ENCODE measurements around the gene C9orf152. TPM values are rescaled to one million over a fixed set of nuclear protein-coding genes. Genes with fewer than 3 reads are reported as not detected.

C9orf152 gene
- total and polyA plus RNA-seq, 2 of the 13 experiments (the other 11 are each of a cell fraction or from before 2014, with no cell fraction given): 0.24 to 0.48 TPM

DNA sequence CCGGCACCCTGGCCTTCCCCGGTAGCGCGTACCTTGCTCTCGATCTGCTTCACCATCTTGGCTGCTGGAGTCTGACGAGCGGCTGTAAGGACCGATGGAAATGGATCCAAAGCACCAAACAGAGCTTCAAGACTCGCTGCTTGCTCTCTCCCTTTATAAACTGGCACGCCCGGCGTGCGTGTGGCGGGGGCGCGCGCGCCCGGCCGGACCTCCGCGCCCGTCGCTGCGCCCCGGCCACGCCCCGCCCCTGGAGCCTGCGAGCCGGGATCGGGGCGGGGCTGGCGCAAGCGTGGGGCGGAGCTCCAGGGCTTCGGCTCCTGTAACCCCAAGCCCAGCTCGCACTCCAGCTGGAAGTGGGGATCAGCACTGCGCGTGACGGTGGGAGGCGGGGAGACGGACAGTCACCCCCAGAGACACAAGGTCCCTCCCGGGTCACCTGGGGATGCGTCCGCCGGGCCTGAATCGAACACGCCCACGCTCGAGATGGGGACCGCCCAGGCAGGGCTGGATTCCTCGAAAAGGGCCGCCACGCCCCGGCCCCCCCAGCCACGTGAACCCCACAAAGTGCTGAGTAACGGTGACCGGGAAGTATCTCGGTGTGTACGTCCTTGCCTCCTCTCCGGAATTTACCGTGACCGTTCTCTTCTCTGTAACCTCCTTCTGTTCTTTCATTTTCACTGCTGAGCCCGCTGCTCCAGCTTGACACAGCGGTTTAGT, 48.6 kb upstream of the C9orf152 start, which contains the start of gene TXN (continued):
- TF ChIP-seq, protein P1, sequence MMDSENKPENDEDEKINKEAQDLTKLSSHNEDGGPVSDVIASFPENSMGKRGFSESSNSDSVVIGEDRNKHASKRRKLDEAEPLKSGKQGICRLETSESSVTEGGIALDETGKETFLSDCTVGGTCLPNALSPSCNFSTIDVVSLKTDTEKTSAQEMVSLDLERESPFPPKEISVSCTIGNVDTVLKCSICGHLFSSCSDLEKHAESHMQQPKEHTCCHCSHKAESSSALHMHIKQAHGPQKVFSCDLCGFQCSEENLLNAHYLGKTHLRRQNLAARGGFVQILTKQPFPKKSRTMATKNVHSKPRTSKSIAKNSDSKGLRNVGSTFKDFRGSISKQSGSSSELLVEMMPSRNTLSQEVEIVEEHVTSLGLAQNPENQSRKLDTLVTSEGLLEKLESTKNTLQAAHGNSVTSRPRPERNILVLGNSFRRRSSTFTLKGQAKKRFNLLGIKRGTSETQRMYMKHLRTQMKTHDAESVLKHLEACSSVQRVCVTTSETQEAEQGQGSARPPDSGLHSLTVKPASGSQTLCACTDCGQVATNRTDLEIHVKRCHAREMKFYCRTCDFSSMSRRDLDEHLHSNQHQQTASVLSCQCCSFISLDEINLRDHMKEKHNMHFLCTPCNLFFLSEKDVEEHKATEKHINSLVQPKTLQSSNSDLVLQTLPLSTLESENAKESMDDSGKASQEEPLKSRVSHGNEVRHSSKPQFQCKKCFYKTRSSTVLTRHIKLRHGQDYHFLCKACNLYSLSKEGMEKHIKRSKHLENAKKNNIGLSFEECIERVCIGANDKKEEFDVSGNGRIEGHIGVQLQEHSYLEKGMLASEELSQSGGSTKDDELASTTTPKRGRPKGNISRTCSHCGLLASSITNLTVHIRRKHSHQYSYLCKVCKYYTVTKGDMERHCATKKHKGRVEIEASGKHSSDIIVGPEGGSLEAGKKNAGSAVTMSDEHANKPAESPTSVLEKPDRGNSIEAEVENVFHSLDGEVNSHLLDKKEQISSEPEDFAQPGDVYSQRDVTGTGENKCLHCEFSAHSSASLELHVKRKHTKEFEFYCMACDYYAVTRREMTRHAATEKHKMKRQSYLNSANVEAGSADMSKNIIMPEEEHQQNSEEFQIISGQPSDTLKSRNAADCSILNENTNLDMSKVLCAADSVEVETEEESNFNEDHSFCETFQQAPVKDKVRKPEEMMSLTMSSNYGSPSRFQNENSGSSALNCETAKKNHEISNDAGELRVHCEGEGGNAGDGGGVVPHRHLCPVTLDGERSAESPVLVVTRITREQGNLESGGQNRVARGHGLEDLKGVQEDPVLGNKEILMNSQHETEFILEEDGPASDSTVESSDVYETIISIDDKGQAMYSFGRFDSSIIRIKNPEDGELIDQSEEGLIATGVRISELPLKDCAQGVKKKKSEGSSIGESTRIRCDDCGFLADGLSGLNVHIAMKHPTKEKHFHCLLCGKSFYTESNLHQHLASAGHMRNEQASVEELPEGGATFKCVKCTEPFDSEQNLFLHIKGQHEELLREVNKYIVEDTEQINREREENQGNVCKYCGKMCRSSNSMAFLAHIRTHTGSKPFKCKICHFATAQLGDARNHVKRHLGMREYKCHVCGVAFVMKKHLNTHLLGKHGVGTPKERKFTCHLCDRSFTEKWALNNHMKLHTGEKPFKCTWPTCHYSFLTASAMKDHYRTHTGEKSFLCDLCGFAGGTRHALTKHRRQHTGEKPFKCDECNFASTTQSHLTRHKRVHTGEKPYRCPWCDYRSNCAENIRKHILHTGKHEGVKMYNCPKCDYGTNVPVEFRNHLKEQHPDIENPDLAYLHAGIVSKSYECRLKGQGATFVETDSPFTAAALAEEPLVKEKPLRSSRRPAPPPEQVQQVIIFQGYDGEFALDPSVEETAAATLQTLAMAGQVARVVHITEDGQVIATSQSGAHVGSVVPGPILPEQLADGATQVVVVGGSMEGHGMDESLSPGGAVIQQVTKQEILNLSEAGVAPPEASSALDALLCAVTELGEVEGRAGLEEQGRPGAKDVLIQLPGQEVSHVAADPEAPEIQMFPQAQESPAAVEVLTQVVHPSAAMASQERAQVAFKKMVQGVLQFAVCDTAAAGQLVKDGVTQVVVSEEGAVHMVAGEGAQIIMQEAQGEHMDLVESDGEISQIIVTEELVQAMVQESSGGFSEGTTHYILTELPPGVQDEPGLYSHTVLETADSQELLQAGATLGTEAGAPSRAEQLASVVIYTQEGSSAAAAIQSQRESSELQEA (CRISPR knock-in tag; IDR thresholded peaks at IDR 0.05; ENCODE audit: not compliant biosample characterization): no peak
- TF ChIP-seq RORA (CRISPR knock-in tag; IDR thresholded peaks at IDR 0.05): no peak
- TF ChIP-seq ZSCAN20 (CRISPR knock-in tag; IDR thresholded peaks at IDR 0.05; ENCODE audit: borderline replicate concordance): peak; percentile 37; the same call in 1 of the 2 replicates
- TF ChIP-seq, protein P2, sequence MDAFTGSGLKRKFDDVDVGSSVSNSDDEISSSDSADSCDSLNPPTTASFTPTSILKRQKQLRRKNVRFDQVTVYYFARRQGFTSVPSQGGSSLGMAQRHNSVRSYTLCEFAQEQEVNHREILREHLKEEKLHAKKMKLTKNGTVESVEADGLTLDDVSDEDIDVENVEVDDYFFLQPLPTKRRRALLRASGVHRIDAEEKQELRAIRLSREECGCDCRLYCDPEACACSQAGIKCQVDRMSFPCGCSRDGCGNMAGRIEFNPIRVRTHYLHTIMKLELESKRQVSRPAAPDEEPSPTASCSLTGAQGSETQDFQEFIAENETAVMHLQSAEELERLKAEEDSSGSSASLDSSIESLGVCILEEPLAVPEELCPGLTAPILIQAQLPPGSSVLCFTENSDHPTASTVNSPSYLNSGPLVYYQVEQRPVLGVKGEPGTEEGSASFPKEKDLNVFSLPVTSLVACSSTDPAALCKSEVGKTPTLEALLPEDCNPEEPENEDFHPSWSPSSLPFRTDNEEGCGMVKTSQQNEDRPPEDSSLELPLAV (CRISPR knock-in tag; conservative IDR thresholded peaks at IDR 0.05; ENCODE audit: low read depth): peak; percentile 74; the same call in 1 of the 2 replicates
- no peak for TF ChIP-seq ZNF333 (CRISPR knock-in tag; IDR thresholded peaks at IDR 0.05; ENCODE audit: borderline replicate concordance)
- TF ChIP-seq, protein P3, sequence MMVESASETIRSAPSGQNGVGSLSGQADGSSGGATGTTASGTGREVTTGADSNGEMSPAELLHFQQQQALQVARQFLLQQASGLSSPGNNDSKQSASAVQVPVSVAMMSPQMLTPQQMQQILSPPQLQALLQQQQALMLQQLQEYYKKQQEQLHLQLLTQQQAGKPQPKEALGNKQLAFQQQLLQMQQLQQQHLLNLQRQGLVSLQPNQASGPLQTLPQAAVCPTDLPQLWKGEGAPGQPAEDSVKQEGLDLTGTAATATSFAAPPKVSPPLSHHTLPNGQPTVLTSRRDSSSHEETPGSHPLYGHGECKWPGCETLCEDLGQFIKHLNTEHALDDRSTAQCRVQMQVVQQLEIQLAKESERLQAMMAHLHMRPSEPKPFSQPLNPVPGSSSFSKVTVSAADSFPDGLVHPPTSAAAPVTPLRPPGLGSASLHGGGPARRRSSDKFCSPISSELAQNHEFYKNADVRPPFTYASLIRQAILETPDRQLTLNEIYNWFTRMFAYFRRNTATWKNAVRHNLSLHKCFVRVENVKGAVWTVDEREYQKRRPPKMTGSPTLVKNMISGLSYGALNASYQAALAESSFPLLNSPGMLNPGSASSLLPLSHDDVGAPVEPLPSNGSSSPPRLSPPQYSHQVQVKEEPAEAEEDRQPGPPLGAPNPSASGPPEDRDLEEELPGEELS (CRISPR knock-in tag; IDR thresholded peaks at IDR 0.05): no peak
- TF ChIP-seq ONECUT2 (CRISPR knock-in tag; IDR thresholded peaks at IDR 0.05): no peak
- no peak for TF ChIP-seq TBX3 (IDR thresholded peaks at IDR 0.05; ENCODE audit: borderline replicate concordance)
- TF ChIP-seq, protein P4, sequence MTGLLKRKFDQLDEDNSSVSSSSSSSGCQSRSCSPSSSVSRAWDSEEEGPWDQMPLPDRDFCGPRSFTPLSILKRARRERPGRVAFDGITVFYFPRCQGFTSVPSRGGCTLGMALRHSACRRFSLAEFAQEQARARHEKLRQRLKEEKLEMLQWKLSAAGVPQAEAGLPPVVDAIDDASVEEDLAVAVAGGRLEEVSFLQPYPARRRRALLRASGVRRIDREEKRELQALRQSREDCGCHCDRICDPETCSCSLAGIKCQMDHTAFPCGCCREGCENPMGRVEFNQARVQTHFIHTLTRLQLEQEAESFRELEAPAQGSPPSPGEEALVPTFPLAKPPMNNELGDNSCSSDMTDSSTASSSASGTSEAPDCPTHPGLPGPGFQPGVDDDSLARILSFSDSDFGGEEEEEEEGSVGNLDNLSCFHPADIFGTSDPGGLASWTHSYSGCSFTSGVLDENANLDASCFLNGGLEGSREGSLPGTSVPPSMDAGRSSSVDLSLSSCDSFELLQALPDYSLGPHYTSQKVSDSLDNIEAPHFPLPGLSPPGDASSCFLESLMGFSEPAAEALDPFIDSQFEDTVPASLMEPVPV (CRISPR knock-in tag; IDR thresholded peaks at IDR 0.05): no peak
- TF ChIP-seq, protein P5, sequence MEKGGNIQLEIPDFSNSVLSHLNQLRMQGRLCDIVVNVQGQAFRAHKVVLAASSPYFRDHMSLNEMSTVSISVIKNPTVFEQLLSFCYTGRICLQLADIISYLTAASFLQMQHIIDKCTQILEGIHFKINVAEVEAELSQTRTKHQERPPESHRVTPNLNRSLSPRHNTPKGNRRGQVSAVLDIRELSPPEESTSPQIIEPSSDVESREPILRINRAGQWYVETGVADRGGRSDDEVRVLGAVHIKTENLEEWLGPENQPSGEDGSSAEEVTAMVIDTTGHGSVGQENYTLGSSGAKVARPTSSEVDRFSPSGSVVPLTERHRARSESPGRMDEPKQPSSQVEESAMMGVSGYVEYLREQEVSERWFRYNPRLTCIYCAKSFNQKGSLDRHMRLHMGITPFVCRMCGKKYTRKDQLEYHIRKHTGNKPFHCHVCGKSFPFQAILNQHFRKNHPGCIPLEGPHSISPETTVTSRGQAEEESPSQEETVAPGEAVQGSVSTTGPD (CRISPR knock-in tag; IDR thresholded peaks at IDR 0.05): no peak

All from HepG2 (cell line).